ENCODE data around the gene STAMBPL1. TPM values are rescaled to one million over a fixed set of nuclear protein-coding genes. Genes with fewer than 3 reads are reported as not detected.
"Not testable (repeated sequence)": the region's sequence is repeated elsewhere in the genome, so short reads cannot be mapped to it uniquely, and the experiment has no call there.

Gene STAMBPL1
- total RNA-seq, 1 donor from 2014 or later: 16.9 TPM

GRCh38 chr10:88920986-88921593, 41.0 kb downstream of the STAMBPL1 start:
- peak; percentile 74 for DNase-seq

- no peak for DNase-seq
Observed at GRCh38 chr10:88922041-88922440, 42.0 kb downstream of the STAMBPL1 start.

GRCh38 chr10:88923520-88923919, 43.5 kb downstream of the STAMBPL1 start:
- no peak for DNase-seq

DNA sequence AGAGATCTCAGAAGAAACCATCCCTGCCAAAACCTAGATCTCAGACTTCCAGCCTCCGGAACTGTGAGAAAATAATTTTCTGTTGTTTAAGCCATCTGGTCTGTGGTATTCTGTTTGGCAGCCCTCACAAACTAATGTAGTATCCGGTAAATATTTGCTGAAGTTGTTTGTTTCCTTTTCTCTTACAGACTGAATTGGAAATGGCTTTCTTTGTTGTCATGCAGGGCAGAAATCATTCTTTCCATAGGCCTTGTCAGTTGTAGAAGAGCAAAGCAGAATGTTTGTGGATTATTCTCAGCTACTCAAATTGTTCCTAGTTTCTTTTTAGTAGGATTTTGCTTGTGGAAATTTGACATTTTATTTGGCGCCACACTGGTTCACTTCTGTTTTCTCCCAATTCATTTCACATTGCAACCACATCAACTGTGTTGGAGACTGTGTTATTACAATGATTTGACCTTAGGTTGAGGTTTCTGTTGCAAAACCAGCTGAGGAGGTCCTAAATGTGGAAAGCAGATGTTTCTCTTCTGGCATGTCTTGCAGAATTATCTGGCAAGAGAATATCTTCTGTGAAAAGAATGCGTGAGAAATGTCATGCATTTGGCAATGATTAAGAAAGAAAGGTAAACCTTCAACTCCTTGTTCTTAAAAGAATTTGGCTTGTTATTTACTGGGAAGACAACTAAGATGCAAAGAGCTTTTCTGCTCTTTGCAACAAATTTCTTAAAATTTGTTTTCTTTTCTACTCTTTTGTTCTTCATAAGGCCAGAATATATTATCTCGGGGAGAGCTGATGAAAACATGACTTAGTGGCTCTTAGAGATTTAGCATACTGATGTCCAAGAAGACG, 46.7 kb downstream of the STAMBPL1 start:
- DNase-seq: peak; percentile 97

GRCh38 chr10:88927416-88927690, 47.3 kb downstream of the STAMBPL1 start:
- DNase-seq: no peak

GRCh38 chr10:88928254-88928653, 48.2 kb downstream of the STAMBPL1 start:
- DNase-seq: no peak

DNA sequence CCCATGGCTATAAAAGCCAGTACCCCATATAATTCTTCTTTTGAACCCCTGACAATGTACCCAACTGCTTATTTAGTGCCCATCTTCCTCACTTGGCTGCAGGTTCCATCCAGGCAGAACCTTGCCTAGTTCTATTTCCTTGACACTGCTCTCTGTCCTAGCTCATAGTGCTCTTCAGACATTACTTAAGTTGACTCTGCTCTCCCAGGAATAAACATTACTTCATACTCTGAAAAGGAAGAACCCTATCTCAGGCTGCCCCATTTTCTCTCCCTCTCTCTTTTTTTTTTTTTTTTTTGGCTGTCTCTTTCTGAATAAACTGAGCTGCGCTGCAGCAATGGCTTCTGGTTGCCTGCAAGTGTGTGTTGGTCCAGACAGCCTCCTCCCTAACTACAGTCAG, 51.5 kb downstream of the STAMBPL1 start:
- no peak for DNase-seq

- not testable (repeated sequence) for DNase-seq
Observed at GRCh38 chr10:88932029-88932428, 52.0 kb downstream of the STAMBPL1 start.

GRCh38 chr10:88932539-88933256, 52.7 kb downstream of the STAMBPL1 start:
- peak; percentile 73 for DNase-seq

DNA sequence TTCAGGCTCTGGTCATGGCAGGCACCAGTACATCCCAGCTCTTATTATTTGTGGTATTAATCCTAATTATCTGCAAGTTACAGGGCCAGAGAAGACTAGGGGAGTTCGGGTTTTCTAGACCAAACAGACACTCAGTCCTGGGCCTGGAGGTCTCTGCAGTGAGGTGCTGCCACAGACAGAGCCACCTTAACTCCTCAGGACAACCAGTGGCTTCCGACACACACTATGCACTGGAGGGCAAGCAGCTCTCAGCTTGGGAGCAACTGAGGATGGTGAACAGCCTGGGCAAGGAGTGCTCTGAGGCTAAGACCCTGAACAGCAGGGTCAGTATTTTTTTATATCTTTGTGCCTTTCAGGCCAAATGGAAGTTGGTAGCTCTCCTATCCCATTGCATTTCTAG, 53.5 kb downstream of the STAMBPL1 start:
- no peak for DNase-seq

DNA sequence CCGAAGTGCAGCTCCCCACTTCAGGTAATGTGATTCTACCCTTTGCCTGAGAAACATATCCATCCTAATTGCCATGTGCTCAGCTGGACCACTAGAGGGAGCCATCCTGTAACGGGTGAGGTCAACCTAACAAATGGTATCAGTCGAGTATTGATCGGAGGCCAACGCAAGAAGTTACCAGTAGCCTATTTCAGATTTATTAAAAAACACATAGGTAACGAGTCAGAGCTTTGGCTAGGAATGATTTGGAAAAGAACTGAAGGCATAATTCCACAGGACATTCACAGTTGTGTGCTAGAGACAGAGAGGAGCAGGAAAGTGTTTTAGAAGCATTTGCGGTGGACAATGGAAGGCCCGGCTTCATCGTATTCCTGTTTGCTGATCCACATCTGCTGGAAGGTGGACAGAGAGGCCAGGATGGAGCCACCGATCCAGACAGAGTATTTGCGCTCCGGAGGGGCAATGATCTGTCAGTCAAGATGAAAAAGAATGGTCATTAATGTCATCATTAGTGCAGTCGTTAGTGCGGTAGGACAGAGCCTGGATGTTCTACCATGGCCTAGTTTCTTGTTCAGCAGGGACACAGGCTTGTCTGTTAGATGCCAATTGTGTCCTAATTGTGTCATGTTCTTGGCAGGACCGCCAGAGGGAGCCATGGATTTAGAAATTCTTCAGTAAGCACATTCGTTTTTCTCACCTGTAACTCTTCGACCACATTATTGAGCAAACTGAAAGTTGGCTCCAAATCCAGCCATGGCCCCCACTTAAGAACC, 55.0 kb downstream of the STAMBPL1 start:
- DNase-seq: peak; percentile 86

DNA sequence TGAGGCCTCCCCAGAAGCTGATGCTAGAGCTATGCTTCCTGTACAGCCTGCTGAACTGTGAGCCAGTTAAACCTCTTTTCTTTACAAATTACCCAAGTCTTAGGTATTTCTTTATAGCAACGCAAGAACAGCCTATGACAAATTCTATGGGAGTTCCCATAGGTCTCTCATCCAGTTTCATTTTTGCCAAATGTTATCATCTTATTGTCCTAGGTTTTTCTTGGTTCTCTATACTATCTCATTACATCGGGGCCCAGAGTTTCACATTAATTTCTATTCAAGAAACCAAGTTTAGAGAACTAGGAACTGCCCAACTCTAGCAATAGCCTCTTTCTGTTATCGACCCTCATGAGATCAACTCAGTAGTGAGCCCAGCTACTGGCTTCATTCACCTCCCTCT, 56.6 kb downstream of the STAMBPL1 start:
- DNase-seq: no peak

DNA sequence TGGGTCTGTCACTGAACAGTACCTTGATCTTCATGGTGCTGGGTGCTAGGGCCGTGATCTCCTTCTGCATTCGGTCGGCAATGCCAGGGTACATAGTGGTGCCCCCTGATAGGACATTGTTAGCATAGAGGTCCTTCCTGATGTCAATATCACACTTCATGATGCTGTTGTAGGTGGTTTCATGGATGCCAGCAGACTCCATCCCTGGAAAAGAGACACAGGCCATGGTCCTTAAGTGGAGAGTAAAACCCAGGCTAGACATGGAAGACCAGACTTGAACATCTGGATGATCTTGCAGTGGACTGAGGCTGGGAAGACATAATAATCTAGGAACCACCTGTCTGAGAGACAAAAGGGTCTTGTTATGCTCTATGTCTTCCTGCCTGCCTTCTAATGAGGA, 58.0 kb downstream of the STAMBPL1 start:
- no peak for DNase-seq

DNA sequence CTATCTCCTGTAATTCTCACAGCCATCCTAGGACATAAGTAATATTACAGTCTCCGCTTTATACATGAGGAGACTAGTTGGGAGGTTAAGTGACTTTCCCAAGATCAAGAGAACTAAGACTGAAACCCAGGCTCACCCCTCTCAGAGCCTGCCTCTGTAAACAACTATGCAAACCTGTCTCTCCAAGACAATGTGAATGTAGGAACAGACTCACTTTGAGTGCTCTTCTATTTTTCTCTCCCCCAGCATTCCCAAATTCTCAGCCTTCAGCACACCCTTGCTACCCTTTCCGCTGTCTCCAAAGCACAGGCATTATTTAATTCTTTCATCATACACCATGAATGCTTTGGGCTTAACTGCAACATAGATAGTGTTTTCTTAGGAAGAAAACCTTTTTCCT, 58.9 kb downstream of the STAMBPL1 start:
- no peak for DNase-seq

GRCh38 chr10:88941026-88941425, 61.0 kb downstream of the STAMBPL1 start:
- no peak for DNase-seq

DNA sequence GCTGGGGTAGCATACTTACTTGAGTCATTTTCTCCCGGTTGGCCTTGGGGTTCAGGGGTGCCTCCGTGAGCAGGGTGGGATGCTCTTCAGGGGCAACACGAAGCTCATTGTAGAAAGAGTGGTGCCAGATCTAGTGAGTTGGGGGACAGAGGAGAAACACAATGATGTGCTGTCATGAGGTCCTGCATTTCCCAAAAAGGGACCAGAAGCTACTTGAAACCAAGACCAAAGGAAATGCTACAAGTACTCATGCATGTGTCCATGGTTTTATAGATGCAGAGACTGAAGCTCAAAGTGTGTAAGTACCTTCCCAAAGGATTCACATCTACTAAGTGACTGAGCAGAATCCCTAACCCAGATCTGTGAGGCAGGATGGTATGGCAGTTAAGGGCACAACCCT, 63.7 kb downstream of the STAMBPL1 start:
- DNase-seq: no peak

GRCh38 chr10:88944813-88945212, 64.8 kb downstream of the STAMBPL1 start:
- DNase-seq: no peak

DNA sequence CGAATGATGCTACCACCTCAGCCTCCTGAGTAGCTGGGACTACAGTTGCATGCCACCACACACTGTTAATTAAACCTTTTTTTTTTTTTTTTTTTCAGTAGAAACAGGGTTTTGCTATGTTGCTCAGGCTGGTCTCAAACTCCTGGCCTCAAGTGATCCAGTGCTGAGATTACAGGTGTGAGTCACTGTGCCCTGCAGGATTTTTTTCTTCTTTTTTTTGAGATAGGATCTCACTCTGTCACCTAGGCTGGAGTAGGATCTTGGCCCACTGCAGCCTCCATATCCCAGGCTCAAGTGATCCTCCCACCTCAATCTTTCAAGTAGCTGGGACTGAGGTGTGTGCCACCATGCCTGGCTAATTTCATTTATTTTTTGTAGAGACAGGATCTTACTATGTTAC, 66.2 kb downstream of the STAMBPL1 start:
- no peak for DNase-seq

GRCh38 chr10:88946965-88947590, 67.0 kb downstream of the STAMBPL1 start:
- DNase-seq: no peak

- DNase-seq: no peak
Observed at GRCh38 chr10:88949051-88949450, 69.0 kb downstream of the STAMBPL1 start.

- DNase-seq: no peak
Observed at GRCh38 chr10:88949912-88950837, 70.1 kb downstream of the STAMBPL1 start.

Data from skin of body (tissue), 2 donors.